ENCODE data around the gene RASGRF2. TPM values are rescaled to one million over a fixed set of nuclear protein-coding genes. Genes with fewer than 3 reads are reported as not detected.

RASGRF2 gene
- total RNA-seq, 4 donors from 2014 or later, result 13.0 to 45.9 (median 20.0) TPM

GRCh38 chr5:81192373-81192750, 232.2 kb downstream of the RASGRF2 start:
- TF ChIP-seq CTCF (IDR thresholded peaks at IDR 0.05), result no peak
- DNase-seq (ENCODE audit: low spot score), result no peak
- no peak for ATAC-seq (ENCODE audit: low FRiP score)

- DNase-seq (ENCODE audit: low spot score) (peak; percentile 69), ATAC-seq (ENCODE audit: low FRiP score) (peak; percentile 98)
- peak in 1 of 3 donors; percentile 35 for TF ChIP-seq CTCF (IDR thresholded peaks at IDR 0.05)
Measured at GRCh38 chr5:81194633-81195334, 234.6 kb downstream of the RASGRF2 start.

- no peak for DNase-seq (ENCODE audit: low spot score)
Measured at GRCh38 chr5:81195335-81195929, 235.3 kb downstream of the RASGRF2 start.

GRCh38 chr5:81202655-81203054, 242.5 kb downstream of the RASGRF2 start:
- TF ChIP-seq CTCF (IDR thresholded peaks at IDR 0.05), result no peak
- ATAC-seq (ENCODE audit: low FRiP score) (no peak), DNase-seq (ENCODE audit: low spot score) (no peak)

More at GRCh38 chr5:81195335-81195929, 235.3 kb downstream of the RASGRF2 start:
- no peak for TF ChIP-seq CTCF (IDR thresholded peaks at IDR 0.05)
- no peak for ATAC-seq (ENCODE audit: low FRiP score)

- ATAC-seq (ENCODE audit: low FRiP score) (no peak), DNase-seq (ENCODE audit: low spot score) (no peak)
- TF ChIP-seq CTCF (IDR thresholded peaks at IDR 0.05), result no peak
Measured at GRCh38 chr5:81203729-81204128, 243.6 kb downstream of the RASGRF2 start.

- no peak for ATAC-seq (ENCODE audit: low FRiP score)
- no peak for TF ChIP-seq CTCF (IDR thresholded peaks at IDR 0.05)
Measured at GRCh38 chr5:81204205-81204604, 244.0 kb downstream of the RASGRF2 start.

GRCh38 chr5:81205058-81205457, 244.9 kb downstream of the RASGRF2 start:
- DNase-seq (ENCODE audit: low spot score), result no peak
- no peak for TF ChIP-seq CTCF (IDR thresholded peaks at IDR 0.05)
- no peak for ATAC-seq (ENCODE audit: low FRiP score)

More at GRCh38 chr5:81204205-81204604, 244.0 kb downstream of the RASGRF2 start:
- no peak for DNase-seq (ENCODE audit: low spot score)

All from omental fat pad (tissue), 4 donors.